Activated T-cell treated with anti-CD3 and anti-CD28 coated beads for 1 hour (primary cell): Measurements from ENCODE around the gene ZNF780B.

Source experiments
- DNase-seq: peaks from one replicate; pipeline ENCODE4 v3.0.0-alpha.2; 2020; ENCODE audit warnings: low read depth

Gene ZNF780B

DNA sequence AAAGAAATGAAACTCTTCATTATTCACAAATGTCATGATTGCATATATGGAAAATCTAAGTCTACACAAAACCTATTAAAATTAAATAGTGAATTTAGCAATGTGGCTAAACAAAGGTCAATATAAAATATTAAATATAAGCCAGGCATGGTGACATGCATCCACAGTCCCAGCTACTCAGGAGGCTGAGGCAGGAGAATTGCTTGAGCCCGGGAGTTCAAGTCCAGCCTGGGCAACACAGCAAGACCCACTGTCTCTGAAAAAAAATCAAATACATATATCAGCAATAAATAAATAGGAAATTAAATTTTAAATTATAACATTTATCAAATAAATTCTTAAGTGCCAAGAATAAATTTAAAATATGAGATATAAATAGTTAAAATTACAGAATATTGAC, 73.1 kb downstream of the ZNF780B start:
- DNase-seq = no peak
